Measurements from ENCODE around the gene DAP. TPM values are rescaled to one million over a fixed set of nuclear protein-coding genes. Genes with fewer than 3 reads are reported as not detected.

Gene DAP
- total RNA-seq, 1 donor from 2014 or later, result 62.6 TPM

DNA sequence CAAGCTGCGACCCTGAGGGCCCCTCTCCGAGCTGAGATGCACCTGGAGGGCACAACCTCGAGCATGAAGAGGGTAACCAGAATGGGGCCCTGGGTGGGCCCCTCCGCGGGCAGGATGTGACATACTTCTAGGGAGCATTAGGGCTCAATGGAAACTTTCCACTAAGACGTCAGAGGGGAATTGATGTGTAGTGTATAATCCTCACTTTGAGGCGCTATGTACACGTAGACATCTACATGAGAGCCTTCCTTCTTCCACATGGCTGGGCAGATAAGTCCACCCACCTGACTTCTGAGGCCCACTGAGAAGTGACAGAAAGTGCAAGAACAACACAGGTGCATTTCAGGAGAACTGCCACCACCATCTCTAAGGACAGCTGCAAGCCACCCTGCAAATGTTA is 61.0 kb downstream of the DAP start:
- Mint-ChIP-seq H3K36me3 (ENCODE audit: low read depth) (peaks cover 2% of the 10 kb centered on the region), H3K9me3 (no peaks in the 10 kb centered on the region), H3K27me3 (ENCODE audit: insufficient read depth) (no peaks in the 10 kb centered on the region), H3K4me3 (no peak overlapping the region), H3K27ac (no peak overlapping the region), H3K4me1 (ENCODE audit: low read depth) (peaks cover 43% of the 10 kb centered on the region)
- intact Hi-C loops (cut with micrococcal nuclease), result loop anchor here (5.0 kb wide), 2 partner anchors 62 to 63 kb away; partner anchors contain the start of gene DAP
- no peak for DNase-seq (ENCODE audit: low spot score)

- H3K9me3 Mint-ChIP-seq, result no peaks in the 10 kb centered on the region
- no peak for DNase-seq (ENCODE audit: low spot score)
- H3K4me1 Mint-ChIP-seq (ENCODE audit: low read depth), result peaks cover 38% of the 10 kb centered on the region
- H3K4me3 Mint-ChIP-seq, result no peak overlapping the region
- H3K36me3 Mint-ChIP-seq (ENCODE audit: low read depth), result peaks cover 2% of the 10 kb centered on the region
- intact Hi-C loops (cut with micrococcal nuclease), result loop anchor here (5.0 kb wide), 1 partner anchor 63 kb away; the partner anchor contains the start of gene DAP
- H3K27me3 Mint-ChIP-seq (ENCODE audit: insufficient read depth), result no peaks in the 10 kb centered on the region
- H3K27ac Mint-ChIP-seq, result no peak overlapping the region
Measured at GRCh38 chr5:10699281-10699874, 61.7 kb downstream of the DAP start.

DNA sequence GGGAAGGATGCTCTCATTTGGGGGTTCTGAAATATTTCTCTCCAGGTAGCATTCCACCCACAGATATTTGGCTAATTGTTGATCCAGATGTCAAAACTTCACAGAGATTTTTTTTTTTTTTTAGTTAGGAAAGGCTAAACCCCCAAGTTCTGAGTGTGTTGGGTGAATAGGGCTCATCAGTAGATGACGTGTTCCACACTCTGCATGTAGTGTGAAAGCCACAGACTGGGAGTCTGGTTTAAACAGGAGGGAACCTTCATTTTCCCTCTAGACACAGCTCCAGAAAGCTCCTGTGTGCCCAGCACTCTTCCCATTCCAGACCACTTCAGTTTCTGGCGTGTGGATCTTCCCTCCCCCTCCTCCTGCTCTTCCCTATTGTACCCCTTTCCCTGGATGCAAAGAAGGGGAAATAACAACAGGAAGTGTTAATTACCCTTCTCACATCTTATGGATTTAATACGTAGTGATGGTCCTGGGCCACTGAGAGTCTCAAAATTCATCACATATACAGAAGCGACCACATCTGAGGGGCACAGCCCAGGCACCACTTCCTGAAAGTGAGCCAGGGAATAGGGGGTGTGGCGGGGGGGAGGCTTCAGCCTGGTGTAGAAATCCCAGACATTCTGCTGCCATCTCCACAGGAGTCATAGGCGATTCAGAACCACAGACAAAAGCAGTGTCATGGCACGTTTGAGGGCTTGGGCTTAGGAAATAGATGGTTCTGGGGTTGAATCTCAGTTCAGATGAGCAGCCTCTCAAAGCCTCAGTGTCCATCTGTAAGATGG is 65.1 kb downstream of the DAP start:
- Mint-ChIP-seq H3K27ac (no peak overlapping the region), H3K27me3 (ENCODE audit: insufficient read depth) (no peaks in the 10 kb centered on the region), H3K36me3 (ENCODE audit: low read depth) (peaks cover 2% of the 10 kb centered on the region), H3K9me3 (no peaks in the 10 kb centered on the region), H3K4me3 (no peak overlapping the region), H3K4me1 (ENCODE audit: low read depth) (peaks cover 27% of the 10 kb centered on the region)
- no peak for DNase-seq (ENCODE audit: low spot score)
- intact Hi-C loops (cut with micrococcal nuclease), result loop anchor here (5.0 kb wide), 1 partner anchor 66 kb away; the partner anchor contains the start of gene DAP

DNA sequence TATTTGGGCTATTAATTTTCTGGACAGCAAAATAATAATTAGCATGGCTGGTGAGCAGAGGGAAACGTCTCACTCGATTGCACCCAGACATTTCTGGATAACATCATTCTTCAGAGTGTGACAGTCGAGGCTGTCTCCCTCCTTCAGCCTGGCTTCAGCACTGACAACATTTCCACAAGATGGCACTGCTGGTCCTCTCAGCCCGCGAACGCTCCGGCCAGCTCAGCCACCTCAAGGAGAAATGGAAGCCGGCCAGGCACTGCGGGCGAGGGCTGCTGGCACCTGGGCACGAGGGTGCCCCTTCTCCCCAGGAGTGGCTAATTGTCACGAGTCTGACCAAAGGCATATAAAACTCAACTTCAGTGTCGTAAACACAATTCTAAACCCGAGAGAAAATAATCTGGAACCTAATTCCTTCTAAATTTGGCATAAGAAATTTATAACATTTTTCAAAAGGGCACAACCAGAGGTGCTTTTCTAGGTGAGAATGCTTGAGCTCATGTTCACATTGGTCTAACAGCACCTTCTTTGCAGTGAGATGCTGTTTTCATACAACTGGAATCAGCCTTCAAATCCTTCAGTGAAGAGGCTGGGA is 65.9 kb downstream of the DAP start:
- Mint-ChIP-seq H3K27ac (no peak overlapping the region), H3K9me3 (no peaks in the 10 kb centered on the region), H3K27me3 (ENCODE audit: insufficient read depth) (no peaks in the 10 kb centered on the region), H3K4me1 (ENCODE audit: low read depth) (peaks cover 25% of the 10 kb centered on the region), H3K4me3 (no peak overlapping the region), H3K36me3 (ENCODE audit: low read depth) (peaks cover 2% of the 10 kb centered on the region)
- no peak for DNase-seq (ENCODE audit: low spot score)
- intact Hi-C loops (cut with micrococcal nuclease), result loop anchor here (5.0 kb wide), 1 partner anchor 67 kb away; the partner anchor contains the start of gene DAP

DNA sequence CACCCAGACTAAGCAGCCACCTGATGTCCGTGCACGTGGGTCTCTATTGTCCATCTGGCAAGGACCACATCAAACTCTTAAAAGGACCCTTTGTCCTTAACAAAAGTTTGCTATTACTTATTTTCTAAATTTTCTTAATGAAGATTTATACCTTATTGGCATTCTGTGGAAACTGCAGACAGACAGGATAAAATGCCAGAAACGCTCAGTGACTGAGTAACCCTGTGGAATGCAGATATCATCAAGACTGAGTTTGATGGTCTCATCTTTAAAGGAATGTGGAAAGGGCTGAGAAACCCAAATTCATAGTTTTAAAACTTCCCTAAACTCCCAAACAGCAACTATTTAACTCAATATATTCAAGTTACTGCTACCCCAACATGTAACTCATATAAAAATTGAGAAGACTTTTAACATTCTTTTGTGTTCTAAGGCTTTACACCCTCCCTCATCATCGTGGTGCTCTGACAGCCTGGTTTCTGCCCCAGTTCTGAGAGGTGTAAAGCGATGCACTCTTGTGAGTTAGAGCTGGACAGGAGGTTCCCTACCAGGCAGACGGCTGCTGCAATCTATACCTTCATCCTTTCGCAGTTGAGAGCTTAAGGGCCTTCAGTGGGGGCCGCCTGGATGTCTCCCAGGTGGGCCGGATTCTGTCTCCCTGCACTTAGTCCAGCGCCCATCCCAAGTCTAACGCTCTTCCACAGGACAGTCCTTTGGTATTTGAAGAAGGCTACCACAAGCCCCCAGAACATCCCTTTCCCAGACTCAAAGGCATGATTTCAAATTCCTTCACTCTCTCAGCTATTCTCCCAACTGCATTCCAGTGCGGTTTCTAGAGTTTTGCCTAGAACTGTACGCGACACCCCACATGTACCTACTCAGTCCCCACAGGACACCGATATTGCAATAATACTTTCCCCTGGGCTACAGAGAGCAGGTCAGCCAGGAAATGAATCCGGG is 68.9 kb downstream of the DAP start:
- intact Hi-C loops (cut with micrococcal nuclease), result loop anchor here (5.0 kb wide), 1 partner anchor 130 kb away; the partner anchor contains the start of gene ANKRD33B
- Mint-ChIP-seq H3K9me3 (no peaks in the 10 kb centered on the region), H3K4me1 (ENCODE audit: low read depth) (peaks cover 25% of the 10 kb centered on the region), H3K27ac (no peak overlapping the region), H3K4me3 (no peak overlapping the region), H3K36me3 (ENCODE audit: low read depth) (peaks cover 4% of the 10 kb centered on the region), H3K27me3 (ENCODE audit: insufficient read depth) (no peaks in the 10 kb centered on the region)
- no peak for DNase-seq (ENCODE audit: low spot score)

DNA sequence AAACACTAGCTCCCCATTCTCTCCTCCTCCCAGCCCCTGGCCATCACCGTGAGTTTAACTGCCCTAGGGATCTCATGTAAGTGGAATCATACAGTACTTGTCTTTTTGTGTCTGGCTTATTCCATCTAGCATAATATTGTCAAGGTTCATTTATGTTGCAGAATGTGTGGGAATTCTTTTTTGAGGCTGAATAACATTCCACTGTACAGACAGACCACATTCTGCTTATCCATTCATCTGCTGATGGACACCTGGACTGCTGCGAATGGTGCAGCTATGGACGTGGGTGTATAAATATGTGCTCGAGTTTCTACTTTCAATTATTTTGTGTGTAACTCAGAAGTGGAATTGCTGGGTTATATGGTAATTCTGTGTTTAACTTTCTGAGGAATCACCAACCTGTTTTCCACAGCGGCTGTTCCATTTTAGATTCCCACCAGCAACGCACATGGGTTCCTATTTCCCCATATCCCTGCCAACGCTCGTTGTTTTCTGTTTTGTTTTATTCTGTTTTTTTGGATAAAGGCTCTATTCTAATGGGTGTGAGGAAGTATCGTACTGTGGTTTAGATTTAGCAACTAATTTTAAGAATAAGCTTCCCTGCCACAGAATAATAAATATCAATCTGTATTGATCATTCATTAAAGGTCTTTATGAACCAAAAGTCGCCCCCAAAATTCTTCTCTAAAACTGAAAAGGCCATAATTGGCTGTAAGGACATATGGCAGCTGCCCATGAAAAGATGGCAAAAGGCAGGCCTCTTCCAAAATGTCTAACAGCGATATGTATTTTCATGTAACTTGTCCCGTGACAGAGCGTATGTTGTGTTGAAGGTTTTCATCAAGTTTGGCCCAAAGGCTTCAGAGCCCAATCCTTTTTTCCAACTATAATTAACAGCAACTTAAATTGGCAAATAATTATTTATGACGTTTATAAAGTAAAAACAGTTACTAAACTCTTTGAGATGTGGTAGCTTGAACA is 70.3 kb downstream of the DAP start:
- H3K9me3 Mint-ChIP-seq, result no peaks in the 10 kb centered on the region
- intact Hi-C loops (cut with micrococcal nuclease), result loop anchor here (5.0 kb wide), 1 partner anchor 128 kb away; the partner anchor contains the start of gene ANKRD33B

GRCh38 chr5:10689391-10690081 is 71.5 kb downstream of the DAP start:
- intact Hi-C loops (cut with micrococcal nuclease), result loop anchor here (5.0 kb wide), 1 partner anchor 127 kb away; the partner anchor contains the start of gene ANKRD33B
- Mint-ChIP-seq H3K36me3 (ENCODE audit: low read depth) (peaks cover 7% of the 10 kb centered on the region), H3K27ac (no peak overlapping the region), H3K4me1 (ENCODE audit: low read depth) (peaks cover 16% of the 10 kb centered on the region), H3K4me3 (no peak overlapping the region), H3K9me3 (no peaks in the 10 kb centered on the region), H3K27me3 (ENCODE audit: insufficient read depth) (no peaks in the 10 kb centered on the region)
- DNase-seq (ENCODE audit: low spot score), result no peak

More for the DNA sequence above, 70.3 kb downstream of the DAP start:
- DNase-seq (ENCODE audit: low spot score), result no peak
- peaks cover 7% of the 10 kb centered on the region for H3K36me3 Mint-ChIP-seq (ENCODE audit: low read depth)
- H3K27ac Mint-ChIP-seq, result no peak overlapping the region
- H3K4me1 Mint-ChIP-seq (ENCODE audit: low read depth), result peaks cover 14% of the 10 kb centered on the region
- H3K4me3 Mint-ChIP-seq, result no peak overlapping the region
- no peaks in the 10 kb centered on the region for H3K27me3 Mint-ChIP-seq (ENCODE audit: insufficient read depth)

- Mint-ChIP-seq H3K4me1 (ENCODE audit: low read depth) (peaks cover 18% of the 10 kb centered on the region), H3K27ac (no peak overlapping the region), H3K36me3 (ENCODE audit: low read depth) (peaks cover 7% of the 10 kb centered on the region), H3K27me3 (ENCODE audit: insufficient read depth) (no peaks in the 10 kb centered on the region), H3K9me3 (no peaks in the 10 kb centered on the region), H3K4me3 (no peak overlapping the region)
- intact Hi-C loops (cut with micrococcal nuclease), result no loop called here
- no peak for DNase-seq (ENCODE audit: low spot score)
Measured at GRCh38 chr5:10688651-10689171, 72.3 kb downstream of the DAP start.

DNA sequence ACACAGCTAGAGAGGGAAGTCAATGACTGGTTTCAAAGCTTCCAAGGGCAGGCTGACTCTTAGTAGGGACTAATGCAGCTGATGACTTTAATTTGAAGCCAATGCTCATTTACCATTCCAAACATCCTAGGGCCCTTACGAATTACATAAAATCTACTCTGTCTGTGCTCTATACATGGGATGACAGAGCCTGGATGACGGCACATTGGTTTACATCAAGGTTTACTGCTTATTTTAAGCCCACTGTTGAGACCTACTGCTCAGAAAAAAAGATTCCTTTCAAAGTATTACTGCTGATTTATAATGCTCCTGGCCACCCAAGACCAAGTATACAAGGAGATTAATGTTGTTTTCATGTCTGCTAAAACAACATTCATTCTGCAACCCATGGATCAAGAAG is 74.1 kb downstream of the DAP start:
- intact Hi-C loops (cut with micrococcal nuclease), result no loop called here
- H3K27ac Mint-ChIP-seq, result no peak overlapping the region
- peaks cover 7% of the 10 kb centered on the region for H3K36me3 Mint-ChIP-seq (ENCODE audit: low read depth)
- DNase-seq (ENCODE audit: low spot score), result no peak
- no peak overlapping the region for H3K4me3 Mint-ChIP-seq
- H3K9me3 Mint-ChIP-seq, result no peaks in the 10 kb centered on the region
- no peaks in the 10 kb centered on the region for H3K27me3 Mint-ChIP-seq (ENCODE audit: insufficient read depth)
- peaks cover 18% of the 10 kb centered on the region for H3K4me1 Mint-ChIP-seq (ENCODE audit: low read depth)

GRCh38 chr5:10685115-10685521 is 75.9 kb downstream of the DAP start:
- no peak for DNase-seq (ENCODE audit: low spot score)
- intact Hi-C loops (cut with micrococcal nuclease), result loop anchor here (1.0 kb wide), 1 partner anchor 50 kb away; no protein-coding TSS in a partner anchor
- Mint-ChIP-seq H3K4me3 (no peak overlapping the region), H3K27me3 (ENCODE audit: insufficient read depth) (no peaks in the 10 kb centered on the region), H3K4me1 (ENCODE audit: low read depth) (peaks cover 18% of the 10 kb centered on the region), H3K36me3 (ENCODE audit: low read depth) (peaks cover 7% of the 10 kb centered on the region), H3K9me3 (no peaks in the 10 kb centered on the region), H3K27ac (peak overlapping the region; percentile 60)

Data from activated T-helper 1 cell treated with anti-CD3 and anti-CD28 coated beads, Interleukin-12 subunit alpha, Interleukin-12 subunit beta, Interleukin-2, Interleukin-4 antibody, amounts not matched to agents 30 ng/mL and 10 ng/mL and 1 ng/mL, durations not matched to agents 14 hours and 24 hours and 36 hours (primary cell).